SK-N-MC (cell line): Measurements from ENCODE around the gene ZER1.

Experiments
- DNase-seq: peaks from one replicate; pipeline ENCODE4 v3.0.0-alpha.2; 2011; ENCODE audit warnings: low read depth, low spot score
- H3K27ac ChIP-seq: fragments of 200-600 bp; sonication (generic); 2 replicates; pipeline ENCODE4 v1.5.1; 2016; ENCODE audit warnings: mixed run types
- H3K36me3 ChIP-seq: fragments of 200-600 bp; sonication (generic); 2 replicates; pipeline ENCODE4 v1.6.1; 2017; ENCODE audit warnings: antibody characterized with exemption, low read length, mixed read lengths; ENCODE audit not compliant: insufficient read depth
- H3K4me3 ChIP-seq: fragments of 200-600 bp; sonication (generic); 2 replicates; pipeline ENCODE4 v1.5.1; 2016
- H3K9ac ChIP-seq: fragments of 200-600 bp; sonication (generic); 2 replicates; pipeline ENCODE4 v1.8.0; 2017; ENCODE audit warnings: mixed run types, mixed read lengths; ENCODE audit not compliant: insufficient read length
- H3K9me3 ChIP-seq: fragments of 200-600 bp; sonication (generic); 2 replicates; pipeline ENCODE4 v1.6.1; 2017; ENCODE audit warnings: low read depth, mild to moderate bottlenecking, antibody characterized with exemption, low read length, moderate library complexity, mixed read lengths
- EZH2 ChIP-seq: fragments of 200-600 bp; sonication (generic); IDR thresholded peaks from one replicate; pipeline ENCODE4 v1.6.1; 2017; ENCODE audit warnings: antibody characterized with exemption
- FOXP2 ChIP-seq: optimal IDR thresholded peaks from 2 replicates; pipeline ENCODE3; 2011; ENCODE audit warnings: mild to moderate bottlenecking, moderate library complexity; ENCODE audit not compliant: insufficient read depth; ENCODE audit errors: extremely low read length, control extremely low read depth
- POLR2AphosphoS5 ChIP-seq: IDR thresholded peaks from 2 replicates; pipeline ENCODE4 v1.6.1; 2012; ENCODE audit warnings: mild to moderate bottlenecking, low read depth, low read length, borderline replicate concordance

Gene ZER1

DNA sequence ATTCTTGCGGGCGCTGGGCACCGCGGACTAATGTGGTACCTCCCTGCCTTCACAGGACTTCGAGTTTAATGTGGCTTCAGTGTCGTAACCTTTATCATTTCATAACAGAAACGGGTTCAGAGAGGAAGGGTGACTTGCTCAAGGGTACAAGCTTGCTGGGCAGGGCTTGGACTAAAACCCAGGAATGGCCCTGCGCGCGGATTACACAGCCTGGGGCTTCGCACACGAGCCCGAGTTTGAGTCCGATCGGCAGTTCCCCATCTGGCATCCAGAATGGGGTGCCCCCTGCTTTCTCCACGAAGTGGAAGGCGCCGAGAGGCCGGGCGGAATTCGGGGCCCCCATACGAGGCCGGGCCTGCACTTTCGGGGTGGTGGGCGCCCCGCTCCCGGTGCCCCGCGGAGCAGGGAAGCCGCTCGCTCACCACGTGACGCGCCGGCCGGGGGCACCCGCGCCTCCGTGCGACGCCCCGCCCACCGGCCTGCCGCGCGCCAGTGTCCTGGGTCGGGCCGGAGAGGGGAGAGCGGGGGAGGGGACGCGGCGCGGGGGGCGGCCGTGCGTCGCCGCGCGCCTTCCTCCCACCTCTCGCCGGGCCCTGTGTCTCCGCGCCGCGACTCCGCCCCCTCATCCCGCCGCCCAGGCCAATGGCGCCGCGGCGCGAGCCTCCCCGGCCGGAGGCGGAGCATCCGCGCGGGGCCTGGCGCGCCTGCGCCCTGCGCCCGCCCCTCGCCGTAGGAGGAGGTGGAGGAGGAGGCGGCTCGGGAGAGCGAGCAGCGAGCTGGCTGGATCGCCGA lies 83.0 kb downstream of the ZER1 start, which contains the start of gene SET:
TSS of gene SET (plus strand) at position 722 of the 792 bp plus-strand sequence. CDS start 361 bp downstream, outside the sequence.
- DNase-seq = no peak
- peaks cover 35% of the 10 kb centered on the region for H3K36me3 ChIP-seq
- TF ChIP-seq FOXP2 (no peak), EZH2 (no peak), POLR2AphosphoS5 (peak; percentile 32; the same call in 1 of the 2 replicates)

DNA sequence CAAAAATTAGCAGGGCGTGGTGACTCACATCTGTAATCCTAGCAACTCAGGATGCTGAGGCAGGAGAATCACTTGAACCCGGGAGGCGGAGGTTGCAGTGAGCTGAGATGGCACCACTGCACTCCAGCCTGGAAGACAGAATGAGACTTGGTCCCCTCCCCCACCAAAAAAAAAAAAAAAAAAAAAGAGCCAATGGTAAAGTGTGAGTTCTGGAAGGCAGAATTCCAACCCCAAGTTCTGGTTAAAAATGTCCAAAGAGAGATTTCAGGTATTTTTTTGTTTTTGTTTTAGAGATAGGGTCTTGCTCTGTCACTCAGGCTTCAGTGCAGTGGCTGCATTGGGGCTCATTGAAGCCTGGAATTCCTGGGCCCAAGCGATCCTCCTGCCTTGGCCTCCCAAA lies 84.3 kb downstream of the ZER1 start:
- no peak overlapping the region for H3K4me3 ChIP-seq
- H3K27ac ChIP-seq = peak overlapping the region; percentile 96; the same call in 1 of the 2 replicates
- H3K9me3 ChIP-seq = no peaks in the 10 kb centered on the region
- DNase-seq = no peak
- peaks cover 22% of the 10 kb centered on the region for H3K36me3 ChIP-seq
- no peak overlapping the region for H3K9ac ChIP-seq
- TF ChIP-seq EZH2 (no peak), POLR2AphosphoS5 (no peak), FOXP2 (no peak)

More for the DNA sequence above, 83.0 kb downstream of the ZER1 start, which contains the start of gene SET:
- peak within 1 kb of the TSS; percentile 92 for H3K9ac ChIP-seq
- peak within 1 kb of the TSS; percentile 96 for H3K27ac ChIP-seq
- no peaks in the 10 kb centered on the region for H3K9me3 ChIP-seq
- peak within 1 kb of the TSS; percentile 91 for H3K4me3 ChIP-seq

DNA sequence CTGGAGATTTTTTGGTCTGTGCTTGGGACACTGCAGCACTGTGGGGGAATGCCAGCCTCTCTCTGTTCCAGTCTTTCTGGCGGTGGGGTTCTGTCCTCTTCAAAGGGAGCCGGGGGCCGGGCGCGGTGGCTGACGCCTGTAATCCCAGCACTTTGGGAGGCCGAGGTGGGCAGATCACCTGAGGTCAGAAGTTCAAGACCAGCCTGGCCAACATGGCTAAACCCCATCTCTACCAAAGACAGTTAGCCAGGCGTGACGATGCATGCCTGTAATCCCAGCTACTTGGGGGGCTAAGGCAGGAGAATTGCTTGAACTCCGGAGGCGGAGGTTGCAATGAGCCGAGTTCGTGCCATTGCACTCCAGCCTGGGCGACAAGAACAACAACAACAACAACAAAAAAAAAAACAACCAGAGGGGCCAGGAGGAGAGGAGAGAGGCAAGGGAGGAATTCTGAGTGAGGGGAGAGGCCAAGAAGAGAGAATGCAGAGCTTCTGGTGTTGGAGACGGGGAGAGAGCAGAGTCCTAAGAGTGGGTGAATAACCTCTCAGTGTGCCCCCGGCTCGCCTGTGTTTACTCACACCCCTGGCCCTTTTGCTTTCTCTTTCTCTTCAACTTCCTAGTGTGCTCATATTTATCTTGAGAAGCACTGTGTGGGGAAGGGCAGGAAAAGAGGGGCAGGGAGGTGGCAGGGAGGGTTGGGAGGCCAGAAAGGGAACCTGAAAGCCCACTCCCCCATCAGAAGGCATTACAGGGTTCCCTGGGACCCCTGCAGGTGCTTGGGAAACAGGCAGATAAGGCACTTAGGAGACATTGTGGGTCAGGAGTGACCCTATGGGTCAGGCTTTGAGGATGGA lies 85.9 kb downstream of the ZER1 start:
- Histone ChIP-seq H3K4me3 (peak overlapping the region; percentile 83), H3K27ac (peak overlapping the region; percentile 62; the same call in 1 of the 2 replicates), H3K36me3 (peaks cover 7% of the 10 kb centered on the region), H3K9ac (no peak overlapping the region), H3K9me3 (no peaks in the 10 kb centered on the region)
- TF ChIP-seq POLR2AphosphoS5 = no peak
- TF ChIP-seq FOXP2 = no peak
- no peak for TF ChIP-seq EZH2
- DNase-seq = no peak

DNA sequence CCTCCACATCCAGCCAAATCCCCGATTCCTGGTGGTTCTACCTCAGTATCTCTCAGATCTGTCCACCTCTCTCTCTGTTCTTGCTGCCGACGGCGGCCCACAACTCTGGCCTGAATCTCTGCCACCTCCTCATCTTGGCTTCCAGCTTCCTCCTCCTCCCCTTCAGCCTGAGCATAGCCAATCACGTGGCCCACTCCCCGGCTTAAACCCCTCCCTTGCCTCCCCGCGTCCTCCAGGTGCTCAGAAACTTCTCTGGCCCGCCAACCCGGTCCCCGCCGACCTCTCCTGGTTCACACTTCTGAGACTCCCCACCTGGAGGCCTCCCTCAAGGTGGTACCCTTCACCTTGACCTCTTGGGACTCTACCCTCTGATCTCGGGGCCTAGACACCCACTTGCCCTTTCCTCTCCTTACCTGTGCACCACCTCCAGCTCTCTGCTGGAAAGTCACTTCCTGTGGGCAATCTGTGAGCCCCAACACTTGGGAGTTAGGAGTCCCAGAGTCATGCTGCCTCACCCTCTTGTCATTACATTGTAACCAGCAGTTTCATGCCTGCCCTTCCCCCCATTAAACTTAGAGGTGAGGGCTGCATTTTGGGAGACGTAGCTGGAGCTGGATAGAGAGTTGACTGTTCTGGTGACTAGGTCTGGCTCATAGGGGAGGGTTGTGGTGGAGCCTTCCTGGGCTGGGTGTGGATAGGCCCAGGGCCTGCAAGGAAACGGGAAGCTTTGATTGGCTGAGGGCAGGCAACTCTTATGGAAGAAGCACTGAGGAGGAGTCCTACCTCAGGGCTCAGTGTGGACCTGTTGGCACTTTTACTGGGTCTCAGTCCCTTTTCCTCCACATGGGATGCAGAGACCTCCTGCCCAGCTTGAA lies 87.2 kb downstream of the ZER1 start:
- peak overlapping the region; percentile 46 for H3K9ac ChIP-seq
- no peaks in the 10 kb centered on the region for H3K36me3 ChIP-seq
- TF ChIP-seq POLR2AphosphoS5 (peak; percentile 1; the same call in 1 of the 2 replicates), EZH2 (no peak), FOXP2 (peak; percentile 24)
- no peak for DNase-seq
- H3K9me3 ChIP-seq = no peaks in the 10 kb centered on the region
- H3K4me3 ChIP-seq = peak overlapping the region; percentile 83
- H3K27ac ChIP-seq = peak overlapping the region; percentile 89

DNA sequence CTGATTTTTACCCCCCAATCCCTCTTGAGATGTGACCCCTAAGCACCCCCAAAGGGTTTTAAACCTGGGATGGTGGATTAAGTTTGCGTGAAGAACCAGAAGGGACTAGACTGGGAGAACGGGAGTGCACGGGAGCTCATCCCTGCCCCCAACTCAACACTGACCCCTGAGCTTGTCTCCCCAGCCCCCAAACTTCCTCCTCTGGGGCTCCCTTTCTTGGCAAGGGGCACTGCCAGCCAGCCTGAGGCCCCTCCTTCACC lies 87.7 kb downstream of the ZER1 start:
- TF ChIP-seq POLR2AphosphoS5 (no peak), FOXP2 (no peak), EZH2 (no peak)
- peak overlapping the region; percentile 46 for H3K9ac ChIP-seq
- H3K36me3 ChIP-seq = no peaks in the 10 kb centered on the region
- H3K9me3 ChIP-seq = no peaks in the 10 kb centered on the region
- DNase-seq = no peak
- H3K27ac ChIP-seq = peak overlapping the region; percentile 89
- peak overlapping the region; percentile 83 for H3K4me3 ChIP-seq

DNA sequence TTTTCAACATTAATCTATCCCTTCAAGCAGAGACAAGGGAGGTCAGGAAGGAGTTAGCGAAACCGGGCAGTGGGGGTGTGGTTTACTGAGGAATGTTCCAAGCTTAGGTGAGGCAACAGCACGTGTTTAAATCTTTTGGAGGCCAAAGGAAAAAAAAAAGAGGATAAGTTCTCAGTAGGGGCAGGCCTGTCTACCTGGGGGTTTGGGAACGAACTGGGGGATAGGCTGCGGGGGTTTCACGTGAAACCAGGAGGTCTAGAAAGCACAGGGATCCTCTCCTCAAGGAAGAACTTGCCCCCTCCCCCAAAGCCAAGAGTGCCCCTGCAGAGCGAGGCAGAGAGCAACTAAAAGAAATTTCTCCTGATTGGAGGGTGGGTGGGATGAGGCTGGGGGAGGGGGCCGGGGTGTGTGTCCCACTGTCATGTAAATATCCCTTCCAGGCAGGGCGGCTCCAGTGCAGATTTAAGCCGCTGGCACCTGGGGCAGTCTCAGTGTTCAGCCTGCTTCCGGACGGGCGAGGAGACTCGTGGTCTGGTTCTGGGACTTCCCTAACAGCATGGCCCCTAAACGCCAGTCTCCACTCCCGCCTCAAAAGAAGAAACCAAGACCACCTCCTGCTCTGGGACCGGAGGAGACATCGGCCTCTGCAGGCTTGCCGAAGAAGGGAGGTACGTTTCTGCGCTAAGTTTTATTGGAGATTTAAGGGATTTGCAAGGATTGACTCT lies 88.2 kb downstream of the ZER1 start:
- TF ChIP-seq FOXP2 = no peak
- peak; percentile 54 for TF ChIP-seq POLR2AphosphoS5
- no peak for TF ChIP-seq EZH2
- peak overlapping the region; percentile 46 for H3K9ac ChIP-seq
- H3K9me3 ChIP-seq = no peaks in the 10 kb centered on the region
- H3K27ac ChIP-seq = peak overlapping the region; percentile 89
- DNase-seq = no peak
- H3K36me3 ChIP-seq = no peaks in the 10 kb centered on the region
- peak overlapping the region; percentile 83 for H3K4me3 ChIP-seq
